WI38 (cell line): ENCODE measurements around the gene UBE3B.
A peak's percentile ranks its signal among the peaks of the same experiment; 100 is the strongest.

Experiments
- H3K4me3 ChIP-seq: 2 replicates; pipeline ENCODE4 v1.5.1; 2011; ENCODE audit warnings: low read depth, mild to moderate bottlenecking, control low read depth, low read length
- CTCF ChIP-seq: IDR thresholded peaks from 2 replicates; pipeline ENCODE4 v1.5.1; 2012; ENCODE audit warnings: low read depth, mild to moderate bottlenecking, control low read depth, low read length

Gene UBE3B

DNA sequence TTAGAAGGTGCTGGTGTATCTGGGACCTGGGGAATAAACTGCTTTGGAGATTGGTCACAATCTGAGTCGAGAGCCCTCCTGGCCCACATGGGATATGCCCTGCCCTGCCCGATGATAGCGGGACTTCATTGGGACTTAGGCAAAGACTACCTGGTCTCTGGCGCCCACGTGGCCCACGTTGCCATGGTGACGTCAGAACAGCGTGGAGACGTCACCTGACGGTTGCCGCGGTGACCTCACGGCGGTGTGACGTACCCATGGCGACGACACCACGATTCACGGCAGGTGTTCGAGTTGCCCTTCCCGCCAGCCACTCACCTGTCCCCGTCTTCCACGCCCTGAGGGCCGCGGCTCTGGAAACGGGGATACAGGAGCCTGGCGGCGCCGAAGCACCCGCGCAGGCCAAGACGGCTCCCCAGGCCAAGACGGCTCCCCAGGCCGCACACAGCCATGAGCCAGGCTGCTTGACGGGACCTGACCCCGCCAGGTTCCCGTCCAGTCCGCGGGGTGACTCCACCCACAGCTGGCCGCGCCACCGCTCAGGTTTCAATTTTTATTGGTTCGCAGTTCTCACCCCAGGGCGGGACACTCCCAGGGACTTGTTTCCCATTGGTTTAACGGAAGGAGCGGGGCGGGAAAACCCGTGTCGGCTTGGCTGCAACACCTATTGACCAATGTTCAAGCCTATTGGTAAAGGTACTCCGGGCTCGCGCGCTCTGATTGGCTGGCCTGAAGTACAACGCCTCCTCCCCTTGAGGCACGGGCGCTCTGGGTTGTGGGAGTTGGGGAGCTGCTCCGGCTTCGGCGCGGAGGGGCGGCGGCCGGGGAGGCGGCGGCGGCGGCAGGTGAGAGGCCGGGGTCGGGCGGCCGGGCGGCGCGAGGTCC, 95.8 kb downstream of the UBE3B start, which contains the start of the genes MMAB and MVK:
TSS of gene MMAB (minus strand) at position 476 of the 885 bp plus-strand sequence. CDS start at position 452, 24 bp downstream.
TSS of gene MVK (plus strand) at position 766 of the 885 bp plus-strand sequence. CDS start 1,029 bp downstream, outside the sequence.
- H3K4me3 ChIP-seq, result peak within 1 kb of the TSS; percentile 78
- no peak for TF ChIP-seq CTCF

- H3K4me3 ChIP-seq, result peak overlapping the region; percentile 78
- no peak for TF ChIP-seq CTCF
Measured at GRCh38 chr12:109573914-109574244, 96.4 kb downstream of the UBE3B start.

GRCh38 chr12:109575683-109576082, 98.2 kb downstream of the UBE3B start:
- no peak for TF ChIP-seq CTCF
- H3K4me3 ChIP-seq, result no peak overlapping the region

DNA sequence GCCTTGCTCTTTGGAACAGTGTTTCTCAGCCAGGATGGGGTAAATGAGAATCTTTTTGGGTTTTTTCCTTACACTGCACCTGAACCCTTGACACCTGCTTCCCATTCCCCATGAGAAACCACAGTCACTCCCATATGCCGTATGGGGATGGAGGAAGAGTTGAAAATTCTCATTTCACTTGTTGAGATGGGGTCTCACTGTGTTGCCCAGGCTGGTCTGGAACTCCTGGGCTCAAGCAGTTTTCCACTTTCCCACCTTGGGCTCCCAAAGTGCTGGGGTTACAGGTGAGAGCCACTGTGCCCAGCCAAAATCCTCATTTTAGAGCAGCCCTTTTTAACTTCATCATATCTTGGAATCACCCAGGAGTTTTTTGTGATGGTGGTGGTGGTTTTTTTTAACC, 99.9 kb downstream of the UBE3B start:
- H3K4me3 ChIP-seq, result no peak overlapping the region
- TF ChIP-seq CTCF, result no peak

- no peak for TF ChIP-seq CTCF
- no peak overlapping the region for H3K4me3 ChIP-seq
Measured at GRCh38 chr12:109578330-109578927, 101.0 kb downstream of the UBE3B start.

- no peak for TF ChIP-seq CTCF
- no peak overlapping the region for H3K4me3 ChIP-seq
Measured at GRCh38 chr12:109579639-109580038, 102.2 kb downstream of the UBE3B start.

DNA sequence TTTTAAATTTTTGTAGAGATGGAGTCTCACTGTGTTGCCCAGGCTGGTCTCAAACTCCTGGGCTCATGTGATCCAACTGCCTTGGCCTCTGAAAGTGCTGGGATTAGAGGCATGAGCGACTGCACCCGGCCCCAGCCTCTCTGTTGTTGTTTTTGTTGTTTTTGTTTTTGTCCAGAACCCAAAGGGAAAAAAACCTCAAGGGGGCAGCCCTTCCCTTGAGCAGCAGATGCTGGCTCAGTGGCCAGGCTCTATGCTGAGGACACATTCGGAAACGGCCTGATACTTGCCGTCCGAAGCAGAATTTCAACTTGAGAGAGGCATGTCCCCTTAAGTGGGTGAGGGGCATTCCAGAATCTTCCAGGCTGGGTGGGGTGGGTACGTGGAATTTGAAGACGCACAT, 102.8 kb downstream of the UBE3B start:
- TF ChIP-seq CTCF, result no peak
- no peak overlapping the region for H3K4me3 ChIP-seq
